ENCODE data around the gene POU2AF1. TPM values are rescaled to one million over a fixed set of nuclear protein-coding genes. Genes with fewer than 3 reads are reported as not detected.

The POU2AF1 gene
- total RNA-seq, 1 donor from 2014 or later, result not detected

- Mint-ChIP-seq H3K27me3 (ENCODE audit: unreplicated experiment) (peaks cover 21% of the 10 kb centered on the region), H3K4me3 (ENCODE audit: unreplicated experiment) (no peak overlapping the region), H3K27ac (ENCODE audit: unreplicated experiment) (no peak overlapping the region), H3K36me3 (ENCODE audit: unreplicated experiment) (no peaks in the 10 kb centered on the region), H3K4me1 (ENCODE audit: unreplicated experiment) (no peaks in the 10 kb centered on the region), H3K9me3 (ENCODE audit: unreplicated experiment) (no peaks in the 10 kb centered on the region)
- DNase-seq (ENCODE audit: extremely low spot score, unreplicated experiment), result no peak
- TF ChIP-seq CTCF (IDR thresholded peaks at IDR 0.05), result no peak
Observed at GRCh38 chr11:111331711-111332479, 47.2 kb downstream of the POU2AF1 start.

- H3K9me3 Mint-ChIP-seq (ENCODE audit: unreplicated experiment), result no peaks in the 10 kb centered on the region
- H3K4me1 Mint-ChIP-seq (ENCODE audit: unreplicated experiment), result no peaks in the 10 kb centered on the region
- peaks cover 28% of the 10 kb centered on the region for H3K27me3 Mint-ChIP-seq (ENCODE audit: unreplicated experiment)
- no peak overlapping the region for H3K27ac Mint-ChIP-seq (ENCODE audit: unreplicated experiment)
- DNase-seq (ENCODE audit: extremely low spot score, unreplicated experiment), result no peak
- no peaks in the 10 kb centered on the region for H3K36me3 Mint-ChIP-seq (ENCODE audit: unreplicated experiment)
- no peak overlapping the region for H3K4me3 Mint-ChIP-seq (ENCODE audit: unreplicated experiment)
- TF ChIP-seq CTCF (IDR thresholded peaks at IDR 0.05), result no peak
Observed at GRCh38 chr11:111330234-111330893, 48.7 kb downstream of the POU2AF1 start.

DNA sequence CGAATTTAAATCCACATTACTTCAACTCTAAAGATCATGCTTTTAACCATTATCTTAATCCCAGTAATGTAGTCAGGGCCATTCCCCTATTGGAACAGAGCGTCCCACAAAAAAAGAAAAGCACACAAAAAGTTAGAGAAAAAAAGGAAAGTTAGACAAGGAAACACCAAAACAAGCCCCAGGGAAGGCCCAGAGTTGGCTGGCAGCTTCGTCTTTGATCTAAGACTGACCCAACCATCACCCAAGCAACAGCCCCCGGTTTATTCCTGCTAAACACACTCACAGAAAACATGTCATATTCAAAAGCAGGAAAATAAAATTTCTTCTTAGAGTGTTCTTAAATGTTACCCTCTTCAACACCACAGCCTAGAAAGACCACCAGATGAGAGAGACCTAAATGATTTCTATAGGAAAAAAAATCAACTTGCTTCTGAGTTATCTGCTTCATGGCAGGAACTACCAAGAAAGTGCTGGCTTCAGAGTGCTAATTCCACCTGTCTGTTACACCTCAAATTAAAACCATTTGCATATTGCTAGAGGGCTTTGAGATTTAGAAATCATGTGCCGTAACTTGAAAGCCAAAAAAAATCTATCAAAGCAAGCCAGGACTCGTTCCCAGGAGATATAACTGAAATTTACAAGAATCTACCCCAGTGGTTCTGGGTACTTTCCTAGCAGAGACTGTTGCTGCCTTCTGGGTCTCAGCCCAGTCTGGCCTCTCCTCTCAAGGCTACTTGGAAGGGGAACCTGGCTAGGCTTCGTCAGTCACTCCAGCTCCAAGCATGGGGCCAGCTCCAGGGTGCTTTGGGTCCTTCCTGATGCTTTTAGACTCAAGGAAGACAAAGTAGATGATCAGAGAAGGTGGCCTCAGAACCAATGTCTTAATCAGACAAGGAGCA, 49.5 kb downstream of the POU2AF1 start:
- H3K27ac Mint-ChIP-seq (ENCODE audit: unreplicated experiment), result no peak overlapping the region
- no peaks in the 10 kb centered on the region for H3K36me3 Mint-ChIP-seq (ENCODE audit: unreplicated experiment)
- no peak for TF ChIP-seq CTCF (IDR thresholded peaks at IDR 0.05)

DNA sequence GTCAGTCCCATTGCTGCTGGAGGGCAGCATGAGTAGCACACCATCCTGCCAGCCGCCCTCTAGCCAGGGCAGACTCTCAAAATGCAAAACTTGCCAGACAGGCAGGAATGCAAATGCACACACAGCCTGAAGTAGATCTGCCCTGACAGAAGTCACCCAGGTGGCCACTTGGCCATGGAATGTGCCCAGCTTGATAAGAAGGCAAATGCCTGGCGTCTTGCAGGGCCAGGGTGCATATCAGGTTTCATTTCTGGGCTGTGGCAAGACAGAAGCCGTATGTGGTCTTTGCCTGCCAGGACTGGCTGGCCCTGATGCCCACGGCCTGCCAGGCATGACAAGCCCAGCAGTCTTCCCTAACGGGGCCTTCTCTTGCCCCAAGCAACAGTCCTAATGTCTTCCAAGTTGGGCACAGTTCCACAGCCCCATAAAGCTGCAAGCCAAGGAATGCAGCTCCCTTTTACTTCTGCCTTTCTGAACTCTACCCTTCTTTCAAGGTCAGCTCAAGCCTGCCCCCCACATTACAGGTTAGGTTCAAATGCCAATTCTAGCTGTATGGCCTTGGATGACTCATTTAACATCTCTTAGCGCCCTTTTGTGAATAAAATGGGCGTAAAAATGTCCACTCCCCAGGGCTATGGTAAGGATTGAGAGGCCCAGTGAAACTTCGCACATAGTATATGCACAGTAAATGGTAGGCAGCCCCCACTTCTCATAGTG, 51.0 kb downstream of the POU2AF1 start:
- no peak for DNase-seq (ENCODE audit: extremely low spot score, unreplicated experiment)
- Mint-ChIP-seq H3K36me3 (ENCODE audit: unreplicated experiment) (no peaks in the 10 kb centered on the region), H3K4me3 (ENCODE audit: unreplicated experiment) (no peak overlapping the region), H3K27ac (ENCODE audit: unreplicated experiment) (no peak overlapping the region), H3K9me3 (ENCODE audit: unreplicated experiment) (no peaks in the 10 kb centered on the region), H3K4me1 (ENCODE audit: unreplicated experiment) (peaks cover 8% of the 10 kb centered on the region), H3K27me3 (ENCODE audit: unreplicated experiment) (peaks cover 20% of the 10 kb centered on the region)
- TF ChIP-seq CTCF (IDR thresholded peaks at IDR 0.05), result no peak

More for the DNA sequence above, 49.5 kb downstream of the POU2AF1 start:
- H3K4me3 Mint-ChIP-seq (ENCODE audit: unreplicated experiment), result no peak overlapping the region
- peaks cover 30% of the 10 kb centered on the region for H3K27me3 Mint-ChIP-seq (ENCODE audit: unreplicated experiment)
- no peaks in the 10 kb centered on the region for H3K9me3 Mint-ChIP-seq (ENCODE audit: unreplicated experiment)
- peaks cover 3% of the 10 kb centered on the region for H3K4me1 Mint-ChIP-seq (ENCODE audit: unreplicated experiment)
- DNase-seq (ENCODE audit: extremely low spot score, unreplicated experiment), result no peak
